NCI-H524 treated with DMSO at 0.1 percent for 48 hours (cell line): ENCODE measurements around the gene ZDHHC6.
"Not testable (repeated sequence)": the region's sequence is repeated elsewhere in the genome, so short reads cannot be mapped to it uniquely, and the experiment has no call there.

Experiments used
- DNase-seq: peaks from one replicate; lab custom pipeline; 2025; lab: John Stamatoyannopoulos, UW

The ZDHHC6 gene

DNA sequence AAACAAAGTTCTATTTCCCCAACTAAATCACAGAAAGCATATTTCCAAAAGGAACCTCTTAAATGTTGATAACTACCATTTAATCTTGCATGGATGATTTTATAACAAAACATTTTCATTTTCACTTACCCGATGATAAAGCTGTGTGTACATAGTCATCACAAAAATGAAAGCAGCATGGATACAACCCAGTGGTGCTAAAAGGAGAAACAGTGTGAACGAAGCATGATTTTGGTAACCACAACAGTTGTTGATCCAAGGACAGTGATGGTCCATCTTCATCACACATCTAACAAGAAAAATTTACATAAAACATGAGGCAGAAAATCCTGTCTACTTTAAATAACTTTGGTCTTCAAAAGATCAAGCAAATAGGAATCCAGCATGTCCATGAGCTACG is 4.7 kb downstream of the ZDHHC6 start:
- DNase-seq = no peak

DNA sequence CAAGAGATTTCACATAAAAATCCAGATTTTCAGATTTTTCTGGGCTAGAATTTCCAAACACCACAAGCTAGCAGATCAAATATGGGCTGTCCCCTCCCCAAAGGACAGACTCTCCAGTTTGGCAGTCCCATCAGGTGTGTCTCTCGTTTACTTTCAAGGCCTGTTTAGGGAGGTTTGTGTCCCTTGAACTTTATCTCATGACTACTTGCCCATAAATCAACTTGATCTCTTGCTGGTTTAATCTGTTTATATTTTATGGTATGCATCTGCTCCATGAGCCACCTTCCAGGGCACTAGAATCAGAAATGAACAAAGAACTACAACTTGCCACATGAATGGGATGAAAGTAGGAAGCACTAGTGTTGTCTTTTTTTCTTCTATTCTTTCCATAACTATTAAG is 5.2 kb downstream of the ZDHHC6 start:
- no peak for DNase-seq

DNA sequence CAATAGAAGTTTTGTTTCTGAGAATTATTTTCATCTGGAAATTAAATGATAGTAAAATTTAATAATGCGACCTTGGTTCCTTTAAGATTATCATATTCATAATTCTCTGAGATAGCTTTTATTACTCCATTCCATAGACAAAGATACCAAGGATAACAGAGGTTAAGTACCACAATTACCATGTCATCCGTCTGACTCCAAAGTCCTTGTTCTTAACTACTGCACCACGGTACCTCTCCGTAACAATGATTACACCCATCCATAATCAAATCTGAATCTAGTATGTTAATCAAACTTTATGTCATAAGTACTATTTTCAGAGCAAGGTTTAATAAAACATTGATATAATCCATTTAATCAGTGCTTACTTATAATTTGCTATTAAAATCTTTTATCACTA is 8.4 kb downstream of the ZDHHC6 start:
- no peak for DNase-seq

DNA sequence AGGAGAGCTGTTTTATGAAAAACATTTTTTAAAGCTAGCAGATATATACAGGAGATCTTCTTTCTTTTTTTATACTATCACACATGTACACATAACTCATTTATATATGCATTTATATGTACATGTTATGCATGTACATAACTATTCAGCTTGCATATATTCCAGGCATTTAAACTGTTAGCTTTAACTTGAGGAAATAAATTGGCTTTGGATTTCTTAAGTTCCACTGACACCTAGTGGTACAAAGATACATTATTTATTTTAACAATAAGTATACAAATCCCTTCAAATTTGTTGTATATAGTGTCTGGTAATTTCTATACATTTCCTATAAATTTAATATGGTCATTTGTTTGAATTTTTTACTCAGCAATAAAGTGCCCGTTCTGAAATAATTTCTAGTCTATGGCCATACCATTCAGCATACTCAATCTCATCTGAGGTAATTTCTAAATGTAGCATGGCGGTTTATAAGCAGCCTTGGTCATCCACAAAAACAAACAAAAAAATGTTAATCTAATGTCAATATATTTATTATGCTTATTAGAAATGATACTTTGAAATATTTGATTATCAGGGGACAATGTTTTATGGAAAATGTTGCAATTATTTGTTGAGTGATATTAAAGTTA is 11.6 kb downstream of the ZDHHC6 start:
- no peak for DNase-seq

DNA sequence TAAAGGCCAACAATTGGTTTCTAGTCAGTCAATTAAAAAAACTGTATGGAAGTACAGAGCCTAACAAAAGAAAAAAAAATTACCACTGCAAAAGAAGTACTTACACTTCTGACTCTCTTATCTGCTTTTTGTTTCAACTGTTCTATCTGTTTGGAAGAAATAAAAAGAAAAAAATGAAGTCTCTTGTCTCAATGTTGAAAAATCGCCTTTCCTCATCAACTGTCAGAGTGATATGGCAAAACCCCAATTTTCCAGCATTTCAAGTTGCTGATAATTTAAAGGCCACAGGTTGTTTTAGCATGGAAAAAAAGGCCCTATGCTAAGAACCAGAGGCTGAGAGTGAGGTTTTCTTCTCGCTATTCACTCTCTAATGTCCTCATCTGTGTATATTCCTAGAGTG is 13.6 kb downstream of the ZDHHC6 start:
- DNase-seq = no peak

DNA sequence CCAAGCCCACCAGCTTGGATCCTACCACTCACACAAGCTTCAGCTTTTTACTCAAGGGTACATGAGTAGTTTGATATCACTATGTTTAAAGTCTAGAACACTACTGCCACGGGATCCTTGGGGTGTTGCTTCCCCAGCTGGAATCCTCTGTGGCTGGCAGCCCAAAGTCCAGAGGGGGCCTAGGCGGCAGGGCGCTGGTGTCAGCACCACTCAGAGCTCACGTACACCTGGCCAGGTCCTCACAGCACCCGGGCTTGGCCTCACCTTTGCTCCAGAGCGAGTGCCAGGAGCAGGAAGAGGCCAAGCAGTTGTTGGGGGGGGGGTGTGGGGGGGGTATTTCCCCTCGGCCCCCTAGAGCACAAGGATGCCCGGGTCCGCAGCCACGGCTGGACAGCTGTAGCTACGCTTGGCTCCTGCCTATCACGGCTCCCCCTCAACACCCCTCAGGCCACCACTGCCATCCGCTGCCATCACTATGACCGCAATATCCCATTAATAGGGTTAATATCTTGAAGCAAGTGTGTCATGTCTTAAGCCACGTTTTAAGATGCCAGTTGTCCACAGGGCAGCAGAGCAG is 17.0 kb downstream of the ZDHHC6 start:
- DNase-seq = no peak

DNA sequence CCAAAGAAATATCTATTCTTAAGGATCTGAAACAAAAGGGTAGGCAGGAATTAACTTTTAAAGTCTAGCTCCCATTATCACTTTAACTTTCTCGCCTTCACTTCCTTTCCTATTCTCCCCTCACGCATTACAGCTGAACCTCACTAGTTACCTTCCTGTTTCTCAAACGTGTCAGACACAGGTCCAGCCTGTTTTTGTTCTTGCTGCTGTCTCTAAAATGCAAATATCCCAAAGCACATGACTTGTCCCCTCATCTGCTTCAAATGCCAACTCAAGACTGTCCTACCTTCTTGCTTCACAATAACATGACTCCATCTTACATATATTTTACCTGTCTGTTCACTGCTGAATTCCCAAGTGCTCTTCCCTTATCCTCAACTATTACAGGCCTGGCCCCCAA is 17.6 kb downstream of the ZDHHC6 start:
- DNase-seq = no peak

DNA sequence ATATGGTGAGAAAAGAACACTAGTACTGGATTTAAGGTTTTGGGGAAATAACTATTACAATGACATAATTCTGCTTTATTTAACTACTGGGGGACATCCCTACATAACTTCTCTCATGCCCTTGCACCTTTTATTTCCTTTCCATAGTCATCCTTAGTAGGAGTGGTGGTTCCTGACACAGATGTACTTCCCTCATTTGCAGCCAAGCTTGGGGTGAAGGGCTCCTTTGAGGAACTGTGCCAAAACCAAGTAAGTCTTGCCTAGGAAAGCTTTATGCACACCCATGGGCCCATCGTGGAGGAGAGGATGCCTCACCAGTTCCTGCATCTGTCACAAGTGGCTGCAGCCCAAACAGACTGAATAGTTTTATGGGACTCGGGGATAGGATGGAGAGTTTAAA is 20.6 kb downstream of the ZDHHC6 start:
- DNase-seq = no peak

DNA sequence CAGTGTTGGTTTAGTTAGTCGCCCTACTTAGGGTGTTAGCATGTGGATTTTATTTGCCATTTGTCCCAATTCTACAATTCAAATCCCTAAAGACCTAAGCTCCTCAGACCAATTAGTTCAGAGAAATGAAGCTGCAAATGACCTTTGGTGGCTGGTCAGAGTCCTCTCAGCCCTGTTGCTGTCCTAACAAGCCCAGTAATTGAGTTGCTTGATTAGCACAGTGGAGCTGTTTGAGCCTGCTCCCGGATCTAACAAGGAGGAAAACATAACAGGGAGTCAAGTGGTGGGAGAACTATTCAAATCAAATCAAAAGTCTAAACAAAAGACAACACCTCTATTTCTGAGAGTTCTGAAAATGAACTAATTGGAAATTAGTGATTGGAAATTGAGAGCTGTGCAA is 22.1 kb downstream of the ZDHHC6 start:
- no peak for DNase-seq

DNA sequence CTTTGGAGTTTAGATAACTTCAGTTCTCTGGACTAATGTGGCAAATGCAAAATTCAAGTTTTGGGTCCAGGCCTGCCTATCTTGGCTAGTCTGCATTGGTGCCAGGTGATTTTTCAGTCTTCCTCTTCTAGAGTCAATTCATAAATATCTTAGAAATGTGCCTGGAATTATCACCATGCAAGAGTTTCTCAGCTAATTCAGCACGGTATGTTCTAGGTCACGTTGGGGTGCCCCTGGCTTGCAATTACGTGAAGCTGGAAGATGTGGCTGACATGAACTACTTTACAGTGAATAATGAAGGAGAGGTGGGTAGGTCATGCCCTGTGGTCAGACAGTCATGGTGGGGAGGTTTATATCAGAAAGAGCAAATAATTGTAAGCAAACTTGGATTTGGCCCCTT is 25.0 kb downstream of the ZDHHC6 start:
- no peak for DNase-seq

DNA sequence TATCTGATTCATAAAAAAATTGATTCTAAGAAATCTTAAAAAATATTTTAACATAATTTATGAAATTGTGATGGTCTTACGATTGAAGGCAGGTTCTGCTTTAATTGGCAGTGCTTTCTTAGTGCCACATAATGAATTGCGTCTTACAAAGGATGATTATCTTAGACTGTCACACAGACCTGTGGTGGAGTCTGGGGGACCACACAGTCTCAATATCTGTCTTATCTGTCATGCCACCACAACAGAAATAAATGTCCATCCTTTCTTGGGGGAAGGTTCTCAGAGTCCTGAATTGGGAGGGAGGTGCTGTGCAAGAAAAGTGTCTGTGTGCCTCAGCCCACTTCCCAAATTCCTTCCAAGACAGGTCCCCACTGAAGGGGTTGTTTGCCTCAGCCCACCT is 34.0 kb downstream of the ZDHHC6 start:
- no peak for DNase-seq

DNA sequence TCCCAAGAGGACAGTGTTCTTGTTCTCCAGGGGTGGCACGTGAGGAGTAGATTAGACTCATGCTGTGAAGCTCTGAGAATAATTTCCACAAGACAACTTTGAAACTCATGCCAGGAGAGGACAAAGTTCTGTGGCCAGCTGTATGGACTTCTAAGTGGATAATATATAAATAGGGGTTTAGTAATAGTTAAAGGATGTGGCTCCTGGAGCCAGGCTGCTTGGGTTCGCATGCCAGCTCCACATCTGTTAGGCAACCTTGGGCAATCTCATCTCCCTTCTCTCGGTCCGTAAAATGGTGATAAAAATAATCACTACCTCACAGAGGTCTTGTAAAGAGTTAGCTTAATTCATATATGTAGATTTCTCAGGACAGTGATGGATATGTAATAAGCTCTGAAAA is 37.0 kb downstream of the ZDHHC6 start:
- DNase-seq = no peak

DNA sequence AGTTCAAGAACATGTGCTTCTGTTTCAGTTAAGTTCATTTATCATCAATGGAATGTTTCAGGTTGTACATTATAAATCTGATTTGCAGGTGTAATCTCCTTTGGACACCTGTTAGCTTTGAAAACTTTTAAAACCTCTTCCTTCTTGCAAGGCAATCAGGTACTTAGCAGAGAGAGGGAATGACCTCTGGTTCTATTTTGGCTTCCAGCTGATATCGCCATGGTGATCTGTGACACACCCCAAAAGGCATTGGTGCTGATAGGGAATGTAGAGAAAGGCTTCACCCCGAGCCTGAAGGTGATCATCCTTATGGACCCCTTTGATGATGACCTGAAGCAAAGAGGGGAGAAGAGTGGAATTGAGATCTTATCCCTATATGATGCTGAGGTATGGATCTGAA is 37.4 kb downstream of the ZDHHC6 start:
- no peak for DNase-seq

DNA sequence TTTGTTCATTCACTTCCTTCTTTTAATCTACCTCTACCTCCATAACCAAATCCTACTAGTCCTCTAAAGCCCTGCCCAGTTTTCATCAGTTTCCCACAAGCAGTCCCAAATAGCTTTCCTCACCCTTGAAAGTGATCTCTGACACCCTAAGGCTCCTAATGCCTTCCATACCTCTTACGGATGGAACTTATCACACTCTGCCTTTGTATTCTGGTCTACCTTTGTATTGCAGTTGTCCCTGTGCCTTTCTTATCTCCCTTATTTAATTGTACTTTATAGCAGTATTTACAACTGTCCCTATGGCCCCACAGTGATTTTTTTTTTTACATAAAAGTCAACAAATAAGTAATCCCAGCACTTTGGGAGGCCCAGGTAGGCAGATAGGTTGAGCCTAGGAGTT is 39.0 kb downstream of the ZDHHC6 start:
- no peak for DNase-seq

DNA sequence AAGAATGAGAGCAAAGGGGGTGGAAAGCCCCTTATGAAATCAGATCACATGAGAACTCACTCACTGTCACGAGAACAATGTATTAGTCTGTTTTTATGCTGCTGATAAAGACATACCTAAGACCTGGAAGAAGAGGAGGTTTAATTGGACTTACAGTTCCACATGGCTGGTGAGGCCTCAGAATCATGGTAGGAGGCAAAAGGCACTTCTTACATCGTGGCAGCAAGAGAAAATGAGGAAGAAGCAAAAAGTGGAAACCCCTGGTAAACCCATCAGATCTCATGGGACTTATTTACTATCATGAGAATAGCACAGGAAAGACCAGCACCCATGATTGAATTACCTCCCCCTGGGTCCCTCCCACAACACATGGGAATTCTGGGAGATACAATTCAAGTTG is 39.9 kb downstream of the ZDHHC6 start:
- DNase-seq = not testable (repeated sequence)

DNA sequence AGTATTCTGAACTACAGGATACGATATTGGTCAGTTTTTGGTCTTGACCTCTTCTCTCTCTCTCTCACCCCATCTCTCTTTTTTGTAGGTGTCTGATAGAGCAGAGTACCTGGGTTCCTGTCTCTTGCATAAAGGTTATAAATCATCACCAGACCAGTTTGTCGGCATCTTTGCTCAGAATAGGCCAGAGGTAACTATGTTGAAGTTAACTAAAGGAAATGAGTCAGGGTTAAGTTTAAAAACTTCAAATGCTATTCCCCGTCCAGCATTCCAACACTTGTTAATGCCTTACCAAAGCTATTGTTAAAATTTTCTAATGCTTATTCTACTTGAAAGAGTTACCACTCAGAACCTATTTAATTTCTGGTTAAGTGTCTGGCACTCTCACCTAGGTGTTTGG is 42.1 kb downstream of the ZDHHC6 start:
- DNase-seq = no peak

DNA sequence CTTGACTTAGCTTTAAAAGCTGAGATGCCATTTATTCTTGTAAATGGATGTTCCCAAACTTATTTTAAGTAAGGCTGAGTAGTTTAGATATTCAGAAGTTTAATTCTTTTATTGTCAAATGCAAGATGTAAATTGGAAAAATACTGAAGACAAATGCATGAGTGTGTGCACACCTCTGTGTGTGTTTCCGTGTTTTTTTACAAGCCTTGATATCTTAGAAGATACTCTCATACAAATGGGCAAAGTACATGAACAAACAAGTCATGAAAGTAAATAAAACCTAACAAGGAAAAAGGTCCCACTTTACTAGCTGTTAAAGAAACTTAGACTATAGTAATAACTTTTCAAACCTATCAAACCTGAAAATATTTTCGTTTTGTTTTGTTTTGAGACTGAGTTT is 43.8 kb downstream of the ZDHHC6 start:
- no peak for DNase-seq

DNA sequence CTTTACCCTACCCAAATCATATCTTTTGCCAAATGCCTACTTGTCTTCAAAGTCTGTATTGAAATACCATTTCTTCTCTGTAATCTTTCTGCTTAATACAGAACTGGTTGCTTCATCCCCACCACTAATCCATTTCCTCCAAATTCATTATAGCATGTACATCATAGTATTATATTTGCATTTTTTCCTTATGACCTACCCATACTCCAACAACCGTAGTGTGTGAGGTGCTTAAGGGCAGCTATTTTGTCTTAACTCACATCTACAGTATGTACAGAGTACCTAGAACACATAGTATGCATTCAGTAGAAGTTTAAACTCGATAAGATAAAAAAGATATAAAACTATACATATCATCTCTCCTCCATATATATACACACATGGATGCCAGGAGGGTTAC is 49.1 kb downstream of the ZDHHC6 start:
- no peak for DNase-seq

DNA sequence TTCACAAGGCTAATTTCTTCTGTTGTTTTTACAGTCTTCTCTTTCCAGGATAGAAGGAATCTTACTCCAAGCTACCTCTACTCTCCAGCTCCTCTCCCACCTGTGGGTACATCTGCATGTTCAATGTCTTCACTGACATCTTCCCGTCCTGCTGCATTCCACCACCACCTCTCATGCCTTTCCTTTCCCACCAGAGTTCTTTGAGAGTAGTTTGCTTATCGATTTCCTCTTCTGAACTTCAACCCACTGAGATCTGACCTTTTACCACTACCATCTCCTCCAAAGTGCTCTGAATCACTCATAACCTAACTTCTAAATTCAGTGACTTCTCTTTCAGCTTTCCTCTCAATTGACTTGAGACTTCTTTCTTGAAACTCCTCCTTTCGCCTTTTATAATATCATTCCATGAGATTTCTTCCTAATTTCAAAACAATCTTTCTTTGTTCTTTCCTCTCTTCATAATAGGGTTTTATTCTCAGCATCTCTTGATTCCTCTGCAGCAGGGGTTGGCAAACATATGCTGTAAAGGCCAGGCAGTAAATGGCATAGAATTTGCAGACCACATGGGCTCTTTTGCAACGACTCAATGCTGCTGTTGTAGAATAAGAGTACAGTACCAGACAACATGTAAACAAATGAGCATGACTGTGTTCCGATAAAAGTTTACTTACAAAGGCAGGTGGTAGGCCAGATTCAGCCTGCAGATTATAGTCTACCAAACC is 50.7 kb downstream of the ZDHHC6 start:
- DNase-seq = no peak

DNA sequence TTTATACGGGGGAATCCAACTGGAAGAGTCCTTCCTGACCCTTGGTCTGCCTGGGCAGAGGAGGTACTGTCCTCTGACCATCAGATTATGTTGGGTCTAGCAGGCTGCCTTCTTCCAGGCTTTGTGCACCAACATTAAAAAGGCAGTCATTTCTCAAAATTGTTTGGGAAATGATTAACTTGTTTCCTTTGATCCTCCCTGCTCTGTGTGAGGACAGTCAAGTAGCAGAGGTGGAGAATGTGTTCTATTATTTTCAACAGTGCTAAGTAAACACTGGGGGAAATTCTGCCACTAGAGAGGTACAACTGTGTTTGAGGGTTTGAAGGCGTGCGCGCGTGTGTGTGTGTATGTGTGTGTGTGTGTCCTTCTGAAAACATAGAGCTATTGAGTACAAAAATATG is 52.2 kb downstream of the ZDHHC6 start:
- no peak for DNase-seq

DNA sequence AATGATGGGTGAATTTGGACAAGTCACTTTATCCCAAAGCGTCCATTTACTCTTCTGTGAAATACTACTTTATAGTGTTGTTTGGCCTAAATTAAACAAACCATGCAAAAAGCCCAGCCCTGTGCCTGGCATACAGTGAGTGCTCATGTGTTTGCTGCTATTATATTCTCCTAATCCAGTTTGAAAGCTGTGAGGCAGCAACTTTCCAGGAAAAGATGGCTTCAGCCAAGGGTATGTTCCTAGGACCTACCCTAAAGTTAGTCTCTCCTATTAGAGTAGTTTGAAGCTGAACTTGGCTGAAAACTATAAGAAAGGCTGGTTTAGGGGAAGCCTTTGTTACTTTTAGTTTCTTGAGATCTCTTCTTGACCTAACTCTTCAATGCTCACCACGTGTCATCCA is 52.9 kb downstream of the ZDHHC6 start:
- DNase-seq = no peak

DNA sequence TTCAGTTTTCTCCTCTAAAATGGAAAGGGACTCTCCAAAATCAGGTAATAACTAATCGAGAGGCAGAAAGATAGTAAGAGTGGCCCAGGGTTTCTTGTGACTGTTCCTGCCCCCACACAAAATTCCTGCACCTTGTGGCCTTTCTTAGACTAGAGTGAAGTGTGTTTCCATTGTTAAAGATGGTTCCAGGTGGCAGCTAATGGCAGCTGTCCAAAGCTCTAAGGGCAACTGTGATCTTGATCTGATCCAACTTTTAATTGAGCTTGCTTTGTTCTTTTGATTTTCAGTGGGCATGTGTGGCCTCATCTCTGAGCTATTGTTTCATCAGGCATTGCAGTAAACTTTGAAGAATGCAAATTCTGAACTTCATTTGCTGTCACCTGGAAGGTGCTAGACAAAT is 53.4 kb downstream of the ZDHHC6 start:
- DNase-seq = no peak

DNA sequence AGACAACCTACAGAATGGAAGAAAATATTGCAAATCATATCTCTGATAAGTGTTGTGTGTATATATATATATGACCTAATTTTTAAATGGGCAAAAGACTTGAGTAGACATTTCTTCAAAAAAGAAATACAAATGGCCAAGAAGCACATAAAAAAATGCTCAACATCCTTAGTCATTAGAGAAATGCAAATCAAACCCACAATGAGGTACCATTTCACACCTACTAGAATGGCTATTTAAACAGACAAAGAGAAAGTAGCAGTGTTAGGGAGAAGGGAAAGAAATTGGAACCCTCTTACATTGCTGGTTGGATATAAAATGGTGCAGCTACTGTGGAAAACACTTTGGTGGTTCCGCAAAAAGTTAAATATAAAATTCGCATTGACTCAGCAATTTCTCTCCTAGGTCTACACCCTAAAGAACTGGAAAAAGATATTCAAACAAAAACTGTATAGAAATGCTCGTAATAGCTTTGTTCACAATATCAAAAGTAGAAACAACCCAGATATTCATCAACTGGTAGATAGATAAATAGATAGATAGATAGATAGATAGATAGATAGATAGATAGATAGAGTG is 56.5 kb downstream of the ZDHHC6 start:
- no peak for DNase-seq
